H1 (cell line): ENCODE measurements around the gene ZNF451. TPM values are rescaled to one million over a fixed set of nuclear protein-coding genes. Genes with fewer than 3 reads are reported as not detected.

ENCODE experiments used
- CTCF ChIA-PET: fragments of 300-600 bp; sonication (Branson Sonifier 250); formaldehyde crosslinking; loops from one replicate; lab custom pipeline; 2021; ENCODE audit not compliant: partially characterized antibody; lab: Charles Lee
- POLR2A ChIA-PET: fragments of 300-600 bp; sonication (Branson Sonifier 250); formaldehyde crosslinking; loops from one replicate; lab custom pipeline; 2021; ENCODE audit warnings: inconsistent platforms; ENCODE audit not compliant: partially characterized antibody; lab: Charles Lee
- DNase-seq, 2 experiments: peaks; one replicate each; pipeline versions ENCODE4 v3.0.0 to v3.0.0-alpha.2; 2010 to 2022; ENCODE audit warnings: low spot score in 2 of 2, low read depth in 1 of 2, mixed read lengths in 1 of 2
- FAIRE-seq: peaks from 2 replicates; lab custom pipeline; 2011; peaks lifted over from hg19 to GRCh38; lab: Jason Lieb, UNC
- H2AFZ ChIP-seq: 2 replicates; pipeline ENCODE4 v1.8.1; 2012; ENCODE audit warnings: low read length, inconsistent platforms
- H2AK5ac ChIP-seq: 2 replicates; pipeline ENCODE4 v1.6.1; 2013; ENCODE audit warnings: low read depth, low read length
- H2BK120ac ChIP-seq: replicated peaks from 2 replicates; pipeline ENCODE3; 2013; ENCODE audit warnings: low read depth, low read length, inconsistent platforms
- H2BK12ac ChIP-seq: 2 replicates; pipeline ENCODE4 v1.6.1; 2013; ENCODE audit warnings: low read depth, low read length
- H2BK15ac ChIP-seq: 2 replicates; pipeline ENCODE4 v1.6.1; 2013; ENCODE audit warnings: low read length
- H2BK20ac ChIP-seq: 2 replicates; pipeline ENCODE4 v1.6.1; 2013; ENCODE audit warnings: low read length
- H2BK5ac ChIP-seq: 2 replicates; pipeline ENCODE4 v1.6.1; 2013; ENCODE audit warnings: low read depth, low read length
- H3K14ac ChIP-seq: 2 replicates; pipeline ENCODE4 v1.6.1; 2013; ENCODE audit warnings: inconsistent platforms; ENCODE audit not compliant: insufficient read length
- H3K18ac ChIP-seq: 2 replicates; pipeline ENCODE4 v1.6.1; 2013; ENCODE audit warnings: low read length; ENCODE audit errors: extremely low read depth
- H3K23ac ChIP-seq: 2 replicates; pipeline ENCODE4 v1.6.1; 2013; ENCODE audit warnings: inconsistent platforms; ENCODE audit not compliant: insufficient read length
- H3K23me2 ChIP-seq: 2 replicates; pipeline ENCODE4 v1.6.1; 2013; ENCODE audit warnings: low read depth, low read length
- H3K27ac ChIP-seq: 2 replicates; pipeline ENCODE4 v1.6.1; 2011; ENCODE audit warnings: low read depth, low read length, inconsistent platforms
- H3K27me3 ChIP-seq, 4 experiments: replicated peaks in 1 of 4; 1 replicate in 1 of 4; 2 replicates in 3 of 4; pipeline versions ENCODE4 v1.6.1 to v1.8.1; 2011 to 2013; ENCODE audit warnings: low read length in 3 of 4, mild to moderate bottlenecking in 3 of 4, inconsistent platforms in 2 of 4, mixed read lengths in 2 of 4, moderate library complexity in 1 of 4; ENCODE audit not compliant: control insufficient read depth in 3 of 4, insufficient read depth in 3 of 4; ENCODE audit errors: extremely low read depth in 1 of 4
- H3K36me3 ChIP-seq, 4 experiments: 2 replicates each; pipeline versions ENCODE4 v1.6.1 to v1.8.1; 2011 to 2013; ENCODE audit warnings: mild to moderate bottlenecking in 4 of 4, low read length in 3 of 4, moderate library complexity in 2 of 4, control low read depth in 1 of 4, inconsistent platforms in 1 of 4; ENCODE audit not compliant: insufficient read depth in 4 of 4, control insufficient read depth in 2 of 4
- H3K4ac ChIP-seq: replicated peaks from 2 replicates; pipeline ENCODE3; 2013; ENCODE audit warnings: low read length, low read depth, mixed read lengths, inconsistent platforms; ENCODE audit not compliant: insufficient read length
- H3K4me1 ChIP-seq, 4 experiments: replicated peaks in 1 of 4; 1 replicate in 1 of 4; 2 replicates in 3 of 4; pipeline versions ENCODE4 v1.6.1 to v1.8.1; 2011 to 2013; ENCODE audit warnings: low read length in 3 of 4, inconsistent platforms in 2 of 4, mixed read lengths in 1 of 4; ENCODE audit not compliant: insufficient read depth in 4 of 4, control insufficient read depth in 3 of 4
- H3K4me2 ChIP-seq, 2 experiments: 2 replicates each; pipeline versions ENCODE4 v1.6.1 to v1.8.1; 2011 to 2013; ENCODE audit warnings: low read depth in 2 of 2, low read length in 2 of 2, control low read depth in 1 of 2, inconsistent platforms in 1 of 2, mild to moderate bottlenecking in 1 of 2; ENCODE audit not compliant: insufficient read depth in 1 of 2
- H3K4me3 ChIP-seq, 4 experiments: fragments of 200-600, 300-600 bp in 1 of 4; sonication (generic), shearing (Covaris generic), sonication (Bioruptor Twin) in 1 of 4; 2 replicates each; pipeline versions ENCODE4 v1.5.1 to v1.8.1; 2011 to 2016; ENCODE audit warnings: low read length in 4 of 4, low read depth in 3 of 4, control low read depth in 2 of 4, inconsistent platforms in 2 of 4, mild to moderate bottlenecking in 2 of 4, mixed read lengths in 1 of 4, moderate library complexity in 1 of 4; ENCODE audit not compliant: insufficient read depth in 2 of 4; ENCODE audit errors: extremely low read depth in 1 of 4
- H3K56ac ChIP-seq: replicated peaks from 2 replicates; pipeline ENCODE3; 2013; ENCODE audit warnings: low read depth, mild to moderate bottlenecking, mixed read lengths, low read length, inconsistent platforms; ENCODE audit not compliant: insufficient read length
- H3K79me1 ChIP-seq: 2 replicates; pipeline ENCODE4 v1.6.1; 2013; ENCODE audit warnings: low read depth, low read length, control low read depth
- H3K79me2 ChIP-seq, 2 experiments: 2 replicates each; pipeline versions ENCODE4 v1.6.1 to v1.8.1; 2012 to 2013; ENCODE audit warnings: low read length in 2 of 2, mild to moderate bottlenecking in 2 of 2, inconsistent platforms in 1 of 2; ENCODE audit not compliant: insufficient read depth in 2 of 2, control insufficient read depth in 1 of 2
- H3K9ac ChIP-seq, 4 experiments: replicated peaks in 1 of 4; 1 replicate in 1 of 4; 2 replicates in 3 of 4; pipeline versions ENCODE4 v1.6.1 to v1.8.1; 2011 to 2013; ENCODE audit warnings: low read depth in 3 of 4, low read length in 3 of 4, control low read depth in 2 of 4, mild to moderate bottlenecking in 2 of 4, moderate library complexity in 2 of 4, inconsistent platforms in 1 of 4; ENCODE audit errors: extremely low read depth in 1 of 4
- H3K9me3 ChIP-seq, 2 experiments: 2 replicates each; pipeline versions ENCODE4 v1.6.1 to v1.8.1; 2012 to 2013; ENCODE audit warnings: mild to moderate bottlenecking in 2 of 2, moderate library complexity in 2 of 2, control low read depth in 1 of 2, inconsistent platforms in 1 of 2, low read depth in 1 of 2, low read length in 1 of 2, mixed read lengths in 1 of 2; ENCODE audit not compliant: insufficient read depth in 2 of 2
- H4K20me1 ChIP-seq, 2 experiments: replicated peaks in 1 of 2; 2 replicates each; pipeline versions ENCODE3 to v1.8.1; 2011 to 2013; ENCODE audit warnings: inconsistent platforms in 2 of 2, low read length in 2 of 2, mild to moderate bottlenecking in 1 of 2; ENCODE audit not compliant: insufficient read depth in 2 of 2, control insufficient read depth in 1 of 2
- H4K5ac ChIP-seq: 2 replicates; pipeline ENCODE4 v1.6.1; 2013; ENCODE audit warnings: low read length, low read depth, mixed read lengths, inconsistent platforms; ENCODE audit not compliant: insufficient read length
- H4K8ac ChIP-seq: 2 replicates; pipeline ENCODE4 v1.8.0; 2013; ENCODE audit warnings: mild to moderate bottlenecking, moderate library complexity, low read length, inconsistent platforms; ENCODE audit not compliant: insufficient read depth; ENCODE audit errors: extremely low read depth
- H4K91ac ChIP-seq: replicated peaks from 2 replicates; pipeline ENCODE3; 2013; ENCODE audit warnings: low read length, mixed read lengths, inconsistent platforms; ENCODE audit not compliant: insufficient read length
- GTF2F1 ChIP-seq: IDR thresholded peaks from 2 replicates; pipeline ENCODE4 v1.6.1; 2012; ENCODE audit warnings: low read depth, low read length, improper control_type of control experiment, borderline replicate concordance
- HDAC2 ChIP-seq, 2 experiments: fragments of 300-600 bp in 1 of 2; sonication (generic) in 1 of 2; IDR thresholded peaks; 2 replicates each; pipeline ENCODE4 v1.6.1; 2011 to 2012; ENCODE audit warnings: low read depth in 2 of 2, low read length in 2 of 2, mild to moderate bottlenecking in 2 of 2, moderate library complexity in 2 of 2, borderline replicate concordance in 1 of 2, inconsistent platforms in 1 of 2
- KDM4A ChIP-seq: IDR thresholded peaks from one replicate; pipeline ENCODE4 v1.7.1; 2012; ENCODE audit warnings: low read depth, mild to moderate bottlenecking, moderate library complexity, low read length, inconsistent platforms; ENCODE audit not compliant: severe bottlenecking
- RFX5 ChIP-seq: IDR thresholded peaks from 2 replicates; pipeline ENCODE4 v1.6.1; 2011; ENCODE audit warnings: low read depth, low read length, improper control_type of control experiment, borderline replicate concordance
- WGBS, 2 experiments: shearing (Covaris generic) in 1 of 2; methylation state at CpG; one replicate each; pipeline versions ENCODE4 v1.1.6 to v1.1.7; 2013 to 2015; ENCODE audit warnings: low lambda C conversion rate in 2 of 2, mixed read lengths in 2 of 2, inconsistent platforms in 1 of 2, low coverage in 1 of 2, missing lambda C conversion rate in 1 of 2; ENCODE audit not compliant: insufficient replicate concordance in 2 of 2, insufficient coverage in 1 of 2, insufficient read length in 1 of 2; ENCODE audit errors: extremely low coverage in 1 of 2, missing lambda C conversion rate in 1 of 2; 5-methylcytosine and 5-hydroxymethylcytosine counted together
- polyA plus RNA-seq, 7 experiments: library from polyadenylated mRNA; depleted of rRNA in 3 of 7; stranded (reverse) in 5 of 7; unstranded in 2 of 7; fragments of >200 nt in 5 of 7; fragments of 200-250 nt in 2 of 7; gene quantifications; 1 replicate in 5 of 7; 2 replicates in 1 of 7; 4 replicates in 1 of 7; pipeline versions ENCODE4 v1.2.1 to v1.2.3, GENCODE V29; 2011 to 2013; ENCODE audit warnings: missing spikeins in 2 of 7, mixed read lengths in 2 of 7
- total RNA-seq: library from RNA; stranded (reverse); fragmentation: NEBNext Ultra II Directional; extraction: Animal tissue kit (Norgen Biotek cat#: 25700); gene quantifications from 2 replicates; pipeline ENCODE4 v1.2.1, GENCODE V29; 2021

The ZNF451 gene
- total and polyA plus RNA-seq, 2 of the 8 experiments (the other 6 are each of a cell fraction or from before 2014, with no cell fraction given) = 10.7 to 56.8 TPM

GRCh38 chr6:57207872-57208271 is 117.9 kb downstream of the ZNF451 start:
- Histone ChIP-seq H4K20me1 (peaks cover 0 to 1% of the 10 kb centered on the region in 2 experiments), H3K56ac (no peak overlapping the region), H4K91ac (no peak overlapping the region), H3K14ac (no peak overlapping the region), H2BK12ac (no peak overlapping the region), H4K5ac (no peak overlapping the region), H4K8ac (no peak overlapping the region), H2AK5ac (no peak overlapping the region), H3K9me3 (no peaks in the 10 kb centered on the region), H3K23ac (no peak overlapping the region), H2BK15ac (no peak overlapping the region), H2BK20ac (no peak overlapping the region), H2BK120ac (no peak overlapping the region), H3K27me3 (no peaks in the 10 kb centered on the region), H2BK5ac (no peak overlapping the region), H3K4me2 (no peak overlapping the region), H3K18ac (no peak overlapping the region), H3K36me3 (no peaks in the 10 kb centered on the region; a peak in 1 of 8 replicates), H3K27ac (no peak overlapping the region), H3K4ac (no peak overlapping the region), H3K4me1 (peaks cover 0 to 4% (median 0%) of the 10 kb centered on the region in 4 experiments; a peak in 2 of 7 replicates), H3K4me3 (no peak overlapping the region), H3K79me1 (peaks cover 2% of the 10 kb centered on the region; the same call in 1 of the 2 replicates), H2AFZ (no peak overlapping the region), H3K23me2 (no peaks in the 10 kb centered on the region), H3K79me2 (peaks cover 0 to 31% of the 10 kb centered on the region in 2 experiments; a peak in 2 of 4 replicates), H3K9ac (no peak overlapping the region)
- TF ChIP-seq GTF2F1 = no peak
- no peak for TF ChIP-seq HDAC2 (IDR thresholded peaks at IDR 0.05; ENCODE audit: borderline replicate concordance in 1 of 2, low read depth in 2 of 2, low read length in 2 of 2)
- no peak for TF ChIP-seq KDM4A
- TF ChIP-seq RFX5 = no peak
- POLR2A ChIA-PET = interaction anchor here (1.4 kb wide), 1 partner anchor 14 kb away, joined by 4 read pairs; the partner anchor contains the start of gene RAB23
- WGBS, 2 experiments = 96% methylated on average over 4 of the region's 4 CpGs; no CpG with 5 or more reads in 1 of the 2 experiments
- DNase-seq (no peak), FAIRE-seq (no peak)
- CTCF ChIA-PET = interaction anchor here (0.6 to 1.8 kb wide), 2 partner anchors 19 to 123 kb away, joined by 3 to 4 read pairs; no protein-coding TSS in a partner anchor
